Right lobe of liver (tissue), 6 donors: Measurements from ENCODE around the gene KRT28. TPM values are rescaled to one million over a fixed set of nuclear protein-coding genes. Genes with fewer than 3 reads are reported as not detected.
"Not testable (repeated sequence)": the region's sequence is repeated elsewhere in the genome, so short reads cannot be mapped to it uniquely, and the experiment has no call there.

Source experiments
- ATAC-seq, 4 donors: fragments of 200-7000 bp; cut with Tn5 transposase; one replicate each; pipeline ENCODE4 v1.9.1; 2020; ENCODE audit warnings: mild to moderate bottlenecking in 4 of 4, moderate library complexity in 4 of 4
- DNase-seq, 3 donors: peaks; one replicate each; pipeline ENCODE4 v3.0.0-alpha.2; 2020
- H3K27ac ChIP-seq, 3 donors: fragments of 200-600 bp; one replicate each; pipeline ENCODE4 v1.8.0; 2022
- H3K27me3 ChIP-seq, 2 donors: fragments of 200-600 bp; one replicate each; pipeline ENCODE4 v1.8.0; 2022
- H3K36me3 ChIP-seq, 4 donors: fragments of 200-600 bp; sonication (generic) in 1 of 4; one replicate each; pipeline versions ENCODE4 v1.5.1 to v1.8.0; 2017 to 2022; ENCODE audit warnings: control low read depth in 1 of 4
- H3K4me1 ChIP-seq, 4 donors: fragments of 200-600 bp; sonication (generic) in 1 of 4; one replicate each; pipeline versions ENCODE4 v1.5.1 to v1.8.0; 2017 to 2022; ENCODE audit warnings: control low read depth in 1 of 4
- H3K4me3 ChIP-seq, 3 donors: fragments of 200-600 bp; one replicate each; pipeline ENCODE4 v1.8.0; 2022
- H3K9me3 ChIP-seq, 4 donors: fragments of 200-600 bp; sonication (generic) in 1 of 4; one replicate each; pipeline versions ENCODE4 v1.5.1 to v1.8.0; 2017 to 2022; ENCODE audit warnings: control low read depth in 1 of 4
- POLR2A ChIP-seq: fragments of 450-650 bp; IDR thresholded peaks from one replicate; pipeline ENCODE4 v1.6.1; 2017; ENCODE audit warnings: antibody characterized with exemption, mild to moderate bottlenecking
- WGBS: methylation state at CpG from one replicate; pipeline ENCODE4 v1.1.6; 2018; ENCODE audit warnings: low coverage, low lambda C conversion rate; ENCODE audit not compliant: insufficient coverage; ENCODE audit errors: missing lambda C conversion rate; 5-methylcytosine and 5-hydroxymethylcytosine counted together
- intact Hi-C, 2 donors: fragments of 100-400 bp; cut with DNase I; formaldehyde crosslinking; loops; one replicate each; pipeline versions ENCODE4 v1.11.2 to v1.14.1; 2022
- total RNA-seq, 6 experiments: library from RNA; depleted of rRNA in 2 of 6; stranded (reverse); fragments of >200 nt in 2 of 6; fragmentation: NEBNext Ultra II Directional in 3 of 6; extraction: Animal tissue kit (Norgen Biotek cat#: 25700) in 3 of 6; gene quantifications; one replicate each; pipeline versions ENCODE4 v1.1.0 to v1.2.4, GENCODE V29; 2016 to 2023
- TF ChIP-seq, protein P1 (sequence below), 4 donors: fragments of 200-600 bp in 3 of 4; fragments of 450-650 bp in 1 of 4; IDR thresholded peaks; one replicate each; pipeline versions ENCODE4 v1.5.1 to v1.8.0; 2016 to 2022; ENCODE audit warnings: antibody characterized with exemption in 4 of 4, mild to moderate bottlenecking in 2 of 4
- donor health status: DM: no; HTN: yes; CAD: no.
- donor health status: DM: no; HTN: no; CAD: no.
- donor health status: DM: no; HTN: no; CAD: no.
- donor health status: DM: no; HTN: yes; CAD: no.
- donor health status: DM: no; HTN: yes; CAD: no.

Gene KRT28
- total RNA-seq, 6 experiments from 2014 or later, result not detected

DNA sequence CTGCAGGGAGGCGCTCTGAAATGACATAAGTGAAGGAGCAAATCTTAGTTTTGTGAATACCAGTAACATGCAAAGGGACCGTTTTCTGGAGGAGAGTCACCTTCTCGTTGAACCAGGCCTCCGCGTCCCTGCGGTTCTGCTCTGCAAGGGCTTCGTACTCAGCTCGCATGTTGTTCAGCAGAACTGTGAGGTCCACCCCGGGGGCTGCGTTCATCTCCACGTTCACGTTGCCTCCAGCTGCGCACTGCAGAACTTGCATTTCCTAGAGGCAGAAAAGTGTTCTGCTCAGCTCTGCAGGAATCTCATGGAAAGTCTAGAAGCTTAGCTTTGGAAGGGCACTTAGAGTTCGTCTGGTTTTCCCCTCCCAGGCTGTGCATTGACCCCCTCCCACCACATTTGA lies 48.7 kb downstream of the KRT28 start:
- no peak overlapping the region for H3K27ac ChIP-seq
- intact Hi-C loops, result no loop called here
- H3K4me1 ChIP-seq, result no peaks in the 10 kb centered on the region
- ATAC-seq (no peak), DNase-seq (no peak)
- H3K9me3 ChIP-seq, result no peaks in the 10 kb centered on the region
- TF ChIP-seq, protein P1, sequence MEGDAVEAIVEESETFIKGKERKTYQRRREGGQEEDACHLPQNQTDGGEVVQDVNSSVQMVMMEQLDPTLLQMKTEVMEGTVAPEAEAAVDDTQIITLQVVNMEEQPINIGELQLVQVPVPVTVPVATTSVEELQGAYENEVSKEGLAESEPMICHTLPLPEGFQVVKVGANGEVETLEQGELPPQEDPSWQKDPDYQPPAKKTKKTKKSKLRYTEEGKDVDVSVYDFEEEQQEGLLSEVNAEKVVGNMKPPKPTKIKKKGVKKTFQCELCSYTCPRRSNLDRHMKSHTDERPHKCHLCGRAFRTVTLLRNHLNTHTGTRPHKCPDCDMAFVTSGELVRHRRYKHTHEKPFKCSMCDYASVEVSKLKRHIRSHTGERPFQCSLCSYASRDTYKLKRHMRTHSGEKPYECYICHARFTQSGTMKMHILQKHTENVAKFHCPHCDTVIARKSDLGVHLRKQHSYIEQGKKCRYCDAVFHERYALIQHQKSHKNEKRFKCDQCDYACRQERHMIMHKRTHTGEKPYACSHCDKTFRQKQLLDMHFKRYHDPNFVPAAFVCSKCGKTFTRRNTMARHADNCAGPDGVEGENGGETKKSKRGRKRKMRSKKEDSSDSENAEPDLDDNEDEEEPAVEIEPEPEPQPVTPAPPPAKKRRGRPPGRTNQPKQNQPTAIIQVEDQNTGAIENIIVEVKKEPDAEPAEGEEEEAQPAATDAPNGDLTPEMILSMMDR (IDR thresholded peaks at IDR 0.05), result no peak
- no peak for TF ChIP-seq POLR2A
- WGBS, result 60% methylated on average over 10 of the region's 14 CpGs
- no peaks in the 10 kb centered on the region for H3K27me3 ChIP-seq
- H3K36me3 ChIP-seq, result no peaks in the 10 kb centered on the region
- no peak overlapping the region for H3K4me3 ChIP-seq

DNA sequence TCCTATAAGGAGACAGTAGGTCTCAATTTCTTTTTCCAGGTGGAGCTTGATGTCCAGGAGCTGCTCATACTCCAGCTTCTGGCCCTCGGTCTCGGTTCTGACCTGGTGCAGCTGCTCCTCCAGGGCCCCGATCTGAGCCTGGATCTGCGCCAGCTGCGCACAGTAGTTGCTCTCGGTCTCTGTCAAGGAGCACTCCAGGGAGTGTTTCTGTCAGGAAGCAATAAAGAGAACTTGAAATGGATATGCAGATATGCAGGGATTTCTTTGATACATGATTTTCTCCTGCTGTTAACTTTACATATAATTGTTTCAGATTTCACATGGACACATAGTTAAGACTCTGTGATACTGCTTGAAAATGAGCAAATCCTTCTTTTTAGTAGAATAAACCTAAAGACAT lies 49.4 kb downstream of the KRT28 start:
- TF ChIP-seq, protein P1 (IDR thresholded peaks at IDR 0.05), result no peak
- TF ChIP-seq POLR2A, result no peak
- ATAC-seq (no peak), DNase-seq (no peak)
- Histone ChIP-seq H3K36me3 (no peaks in the 10 kb centered on the region), H3K4me1 (no peaks in the 10 kb centered on the region), H3K27ac (no peak overlapping the region), H3K9me3 (no peaks in the 10 kb centered on the region), H3K27me3 (no peaks in the 10 kb centered on the region), H3K4me3 (no peak overlapping the region)
- WGBS, result 60% methylated on average over 6 of the region's 6 CpGs
- intact Hi-C loops, result no loop called here

DNA sequence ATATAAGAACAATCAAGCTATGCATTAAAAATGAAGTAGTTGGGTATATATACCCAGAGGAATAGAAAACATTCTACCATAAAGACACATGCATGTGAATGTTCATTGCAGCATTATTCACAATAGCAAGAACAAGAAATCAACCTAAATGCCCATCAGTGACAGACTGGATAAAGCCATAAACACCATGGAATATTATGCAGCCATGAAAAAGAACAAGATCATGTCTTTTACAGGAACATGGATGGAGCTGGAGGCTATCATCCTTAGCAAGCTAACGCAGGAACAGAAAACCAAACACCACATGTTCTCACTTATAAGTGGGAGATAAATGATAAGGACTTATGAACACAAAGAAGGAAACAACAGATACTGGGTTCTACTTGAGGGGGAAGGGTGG lies 51.1 kb downstream of the KRT28 start:
- H3K36me3 ChIP-seq, DNase-seq, H3K4me3 ChIP-seq, ATAC-seq, H3K9me3 ChIP-seq, H3K27ac ChIP-seq, H3K27me3 ChIP-seq, H3K4me1 ChIP-seq, intact Hi-C loops: not testable (repeated sequence)
- WGBS, result 42% methylated on average over 1 of the region's 1 CpG

Other genes with a start within 250 kb of the KRT28 start
- gene CCR7, start 234.5 kb downstream of the KRT28 start, total RNA-seq, result under 1 TPM in 4 of 6 experiments, not detected in 2; 0.12 to 0.58 (median 0.28) TPM
- gene SMARCE1, start 152.1 kb downstream of the KRT28 start, total RNA-seq, result 10 to 100 TPM; 28.8 to 47.1 (median 33.5) TPM
- 1 to 10 TPM; 1.2 to 3.2 (median 1.9) TPM for gene KRT222, start 134.8 kb downstream of the KRT28 start, total RNA-seq
- gene KRT24, start 96.2 kb downstream of the KRT28 start, total RNA-seq, result not detected
- not detected for gene KRT25, start 44.6 kb downstream of the KRT28 start, total RNA-seq
- gene KRT26, start 27.8 kb downstream of the KRT28 start, total RNA-seq, result not detected
- not detected for gene KRT27, start 17.4 kb downstream of the KRT28 start, total RNA-seq
- 10 to 100 TPM; 11.4 to 20.4 (median 17.4) TPM for gene KRT10, start 22.7 kb upstream of the KRT28 start, total RNA-seq
- not detected for gene KRT12, start 67.3 kb upstream of the KRT28 start, total RNA-seq
- not detected for gene KRT20, start 85.3 kb upstream of the KRT28 start, total RNA-seq
- gene KRT23, start 137.7 kb upstream of the KRT28 start, total RNA-seq, result 10 to 100 TPM in 2 of 6 experiments, 1 to 10 TPM in 1, under 1 TPM in 1, not detected in 2; 0.49 to 17.6 (median 10.0) TPM
- gene KRT39, start 167.0 kb upstream of the KRT28 start, total RNA-seq, result not detected
- gene KRT40, start 184.4 kb upstream of the KRT28 start, total RNA-seq, result not detected
- gene KRTAP3-3, start 194.2 kb upstream of the KRT28 start, total RNA-seq, result not detected
- gene KRTAP3-2, start 199.9 kb upstream of the KRT28 start, total RNA-seq, result not detected
- gene KRTAP3-1, start 209.2 kb upstream of the KRT28 start, total RNA-seq, result not detected
- gene KRTAP1-5, start 227.2 kb upstream of the KRT28 start, total RNA-seq, result not detected
- gene KRTAP1-4, start 230.2 kb upstream of the KRT28 start, total RNA-seq, result not detected
- not detected for gene KRTAP1-3, start 234.9 kb upstream of the KRT28 start, total RNA-seq
- gene KRTAP1-1, start 241.5 kb upstream of the KRT28 start, total RNA-seq, result not detected
- not detected for gene KRTAP2-1, start 247.4 kb upstream of the KRT28 start, total RNA-seq